Loucy (cell line): Measurements from ENCODE around the gene DNAH7.

ENCODE experiments used
- H2AFZ ChIP-seq: fragments of 200-600 bp; sonication (generic); 2 replicates; pipeline ENCODE4 v1.6.0; 2016; ENCODE audit warnings: antibody characterized with exemption, mild to moderate bottlenecking, low read length, moderate library complexity
- H3F3A ChIP-seq: fragments of 200-600 bp; 2 replicates; pipeline ENCODE4 v1.6.0; 2016; ENCODE audit warnings: antibody characterized with exemption, low read depth, mild to moderate bottlenecking
- H3K27me3 ChIP-seq: fragments of 200-600 bp; sonication (generic); 2 replicates; pipeline ENCODE4 v1.6.1; 2014; ENCODE audit warnings: low read length, mild to moderate bottlenecking; ENCODE audit not compliant: insufficient read depth, poor library complexity, severe bottlenecking
- H3K36me3 ChIP-seq: fragments of 200-600 bp; sonication (generic); 2 replicates; pipeline ENCODE4 v1.6.1; 2016; ENCODE audit warnings: low read length; ENCODE audit not compliant: insufficient read depth
- H3K4me1 ChIP-seq: fragments of 200-600 bp; sonication (generic); 2 replicates; pipeline ENCODE4 v1.5.1; 2014; ENCODE audit warnings: low read length, mild to moderate bottlenecking; ENCODE audit not compliant: insufficient read depth, poor library complexity, severe bottlenecking
- H3K4me2 ChIP-seq: fragments of 200-600 bp; sonication (generic); 2 replicates; pipeline ENCODE4 v1.6.0; 2014; ENCODE audit warnings: antibody characterized with exemption, low read length, low read depth, mild to moderate bottlenecking; ENCODE audit not compliant: poor library complexity, severe bottlenecking
- H3K4me3 ChIP-seq: fragments of 200-600 bp; sonication (generic); 2 replicates; pipeline ENCODE4 v1.5.1; 2014; ENCODE audit warnings: low read length, mild to moderate bottlenecking, mixed read lengths; ENCODE audit not compliant: poor library complexity, severe bottlenecking
- H3K79me2 ChIP-seq: fragments of 200-600 bp; sonication (generic); 2 replicates; pipeline ENCODE4 v1.6.1; 2014; ENCODE audit warnings: low read length; ENCODE audit not compliant: insufficient read depth
- H3K9ac ChIP-seq: fragments of 200-600 bp; sonication (generic); 2 replicates; pipeline ENCODE4 v1.6.0; 2014; ENCODE audit warnings: mild to moderate bottlenecking, low read depth, low read length, moderate library complexity; ENCODE audit not compliant: poor library complexity, severe bottlenecking
- H3K9me2 ChIP-seq: fragments of 200-600 bp; sonication (generic); replicated peaks from 2 replicates; pipeline ENCODE4 v1.6.1; 2016; ENCODE audit warnings: low read depth, low read length, mixed read lengths
- H3K9me3 ChIP-seq: fragments of 200-600 bp; sonication (generic); 2 replicates; pipeline ENCODE4 v1.6.1; 2014; ENCODE audit warnings: mild to moderate bottlenecking, antibody characterized with exemption, low read length, low read depth; ENCODE audit not compliant: insufficient read depth
- H4K20me1 ChIP-seq: fragments of 200-600 bp; sonication (generic); 2 replicates; pipeline ENCODE4 v1.6.0; 2014; ENCODE audit warnings: antibody characterized with exemption, low read length, mild to moderate bottlenecking; ENCODE audit not compliant: insufficient read depth, poor library complexity, severe bottlenecking
- EZH2phosphoT487 ChIP-seq: fragments of 200-600 bp; IDR thresholded peaks from 2 replicates; pipeline ENCODE4 v1.6.1; 2018; ENCODE audit warnings: antibody characterized with exemption, mild to moderate bottlenecking, moderate library complexity, borderline replicate concordance
- TF ChIP-seq, protein P1 (sequence below): fragments of 200-600 bp; sonication (generic); conservative IDR thresholded peaks from 2 replicates; pipeline ENCODE4 v1.5.1; 2014; ENCODE audit warnings: mild to moderate bottlenecking, antibody characterized with exemption, low read length

DNAH7 gene

DNA sequence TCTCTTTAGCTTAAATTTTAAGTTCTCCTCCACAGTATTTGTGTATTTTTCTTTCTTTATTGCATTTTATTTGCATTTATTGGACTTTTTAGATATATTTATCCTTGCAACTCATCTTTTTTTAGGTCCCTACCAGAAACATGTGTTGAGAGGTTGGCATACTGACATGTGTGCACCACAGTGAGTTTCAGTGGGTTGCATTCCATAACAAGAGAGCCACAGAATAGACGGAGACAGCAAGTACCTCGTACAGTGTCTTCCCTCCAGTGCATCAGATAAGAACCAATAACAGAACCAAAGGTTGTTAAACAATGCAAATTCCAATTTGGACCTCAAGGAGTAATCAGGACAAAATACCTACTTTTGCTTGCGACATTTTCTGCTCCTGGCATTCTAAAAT, 111.9 kb downstream of the DNAH7 start:
- H3F3A ChIP-seq = no peaks in the 10 kb centered on the region
- no peak for TF ChIP-seq EZH2phosphoT487
- TF ChIP-seq, protein P1, sequence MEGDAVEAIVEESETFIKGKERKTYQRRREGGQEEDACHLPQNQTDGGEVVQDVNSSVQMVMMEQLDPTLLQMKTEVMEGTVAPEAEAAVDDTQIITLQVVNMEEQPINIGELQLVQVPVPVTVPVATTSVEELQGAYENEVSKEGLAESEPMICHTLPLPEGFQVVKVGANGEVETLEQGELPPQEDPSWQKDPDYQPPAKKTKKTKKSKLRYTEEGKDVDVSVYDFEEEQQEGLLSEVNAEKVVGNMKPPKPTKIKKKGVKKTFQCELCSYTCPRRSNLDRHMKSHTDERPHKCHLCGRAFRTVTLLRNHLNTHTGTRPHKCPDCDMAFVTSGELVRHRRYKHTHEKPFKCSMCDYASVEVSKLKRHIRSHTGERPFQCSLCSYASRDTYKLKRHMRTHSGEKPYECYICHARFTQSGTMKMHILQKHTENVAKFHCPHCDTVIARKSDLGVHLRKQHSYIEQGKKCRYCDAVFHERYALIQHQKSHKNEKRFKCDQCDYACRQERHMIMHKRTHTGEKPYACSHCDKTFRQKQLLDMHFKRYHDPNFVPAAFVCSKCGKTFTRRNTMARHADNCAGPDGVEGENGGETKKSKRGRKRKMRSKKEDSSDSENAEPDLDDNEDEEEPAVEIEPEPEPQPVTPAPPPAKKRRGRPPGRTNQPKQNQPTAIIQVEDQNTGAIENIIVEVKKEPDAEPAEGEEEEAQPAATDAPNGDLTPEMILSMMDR = no peak
- no peak overlapping the region for H3K4me2 ChIP-seq
- H3K27me3 ChIP-seq = no peaks in the 10 kb centered on the region
- no peaks in the 10 kb centered on the region for H4K20me1 ChIP-seq
- no peaks in the 10 kb centered on the region for H3K4me1 ChIP-seq
- no peak overlapping the region for H2AFZ ChIP-seq
- no peaks in the 10 kb centered on the region for H3K79me2 ChIP-seq
- H3K9me2 ChIP-seq = no peaks in the 10 kb centered on the region
- no peak overlapping the region for H3K9ac ChIP-seq
- no peaks in the 10 kb centered on the region; the same call in 1 of the 2 replicates for H3K9me3 ChIP-seq
- H3K36me3 ChIP-seq = no peaks in the 10 kb centered on the region
- H3K4me3 ChIP-seq = no peak overlapping the region

DNA sequence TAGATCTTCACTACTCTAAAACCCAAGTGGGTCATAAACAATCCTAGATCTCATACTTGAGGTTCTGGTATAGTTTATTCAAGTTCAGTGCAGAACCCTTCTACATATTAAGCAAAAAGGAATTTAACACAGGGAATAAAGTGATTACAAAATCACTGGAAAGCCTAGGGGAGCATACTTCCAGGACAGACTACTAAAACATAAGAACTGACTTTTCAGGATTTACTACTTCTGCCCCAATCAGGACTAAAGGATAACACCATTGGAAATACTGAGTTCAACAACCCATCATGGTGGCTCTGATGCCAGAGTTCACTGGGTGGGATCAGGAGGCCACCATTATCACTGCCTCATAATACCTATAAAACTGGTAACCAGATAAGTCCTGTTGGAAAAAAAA, 123.6 kb downstream of the DNAH7 start:
- no peaks in the 10 kb centered on the region for H3K4me1 ChIP-seq
- no peaks in the 10 kb centered on the region for H4K20me1 ChIP-seq
- no peaks in the 10 kb centered on the region for H3K9me2 ChIP-seq
- H3K27me3 ChIP-seq = no peaks in the 10 kb centered on the region
- H2AFZ ChIP-seq = no peak overlapping the region
- no peaks in the 10 kb centered on the region for H3F3A ChIP-seq
- H3K4me2 ChIP-seq = no peak overlapping the region
- H3K4me3 ChIP-seq = no peak overlapping the region
- no peaks in the 10 kb centered on the region for H3K9me3 ChIP-seq
- H3K79me2 ChIP-seq = no peaks in the 10 kb centered on the region
- no peak overlapping the region for H3K9ac ChIP-seq
- no peak for TF ChIP-seq EZH2phosphoT487
- TF ChIP-seq, protein P1 = no peak
- no peaks in the 10 kb centered on the region for H3K36me3 ChIP-seq

- Histone ChIP-seq H3K36me3 (no peaks in the 10 kb centered on the region), H3K4me1 (no peaks in the 10 kb centered on the region), H3K4me2 (no peak overlapping the region), H3K79me2 (no peaks in the 10 kb centered on the region), H4K20me1 (no peaks in the 10 kb centered on the region), H3K9me3 (no peaks in the 10 kb centered on the region), H3K27me3 (no peaks in the 10 kb centered on the region), H2AFZ (no peak overlapping the region), H3F3A (no peaks in the 10 kb centered on the region), H3K9ac (no peak overlapping the region), H3K9me2 (no peaks in the 10 kb centered on the region), H3K4me3 (no peak overlapping the region)
- TF ChIP-seq EZH2phosphoT487 = no peak
- TF ChIP-seq, protein P1 = no peak
Observed at GRCh38 chr2:195937176-195937575, 131.5 kb downstream of the DNAH7 start.
